Measurements from ENCODE around the gene PLPPR1. TPM values are rescaled to one million over a fixed set of nuclear protein-coding genes. Genes with fewer than 3 reads are reported as not detected.

PLPPR1 gene
- total RNA-seq, 4 donors from 2014 or later, result not detected

DNA sequence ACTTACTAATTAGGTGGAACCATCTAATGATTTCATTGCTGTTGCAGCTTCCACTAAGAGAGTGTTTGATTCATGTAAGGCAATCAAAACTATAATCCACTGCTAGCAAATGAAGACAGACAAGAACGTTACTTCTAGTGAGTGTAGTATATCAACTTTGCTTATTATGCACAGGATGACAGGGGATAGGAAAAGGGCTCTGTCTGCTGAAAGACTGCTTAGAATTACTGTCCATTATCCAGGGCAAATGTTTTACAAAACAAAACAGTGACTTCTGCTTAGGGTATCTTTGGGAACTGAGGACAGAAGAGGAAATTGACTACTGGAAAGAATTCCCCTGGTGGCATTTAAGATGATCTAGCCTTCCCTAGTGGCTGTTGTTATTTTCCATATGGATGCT is 40.2 kb downstream of the PLPPR1 start:
- TF ChIP-seq, protein P1, sequence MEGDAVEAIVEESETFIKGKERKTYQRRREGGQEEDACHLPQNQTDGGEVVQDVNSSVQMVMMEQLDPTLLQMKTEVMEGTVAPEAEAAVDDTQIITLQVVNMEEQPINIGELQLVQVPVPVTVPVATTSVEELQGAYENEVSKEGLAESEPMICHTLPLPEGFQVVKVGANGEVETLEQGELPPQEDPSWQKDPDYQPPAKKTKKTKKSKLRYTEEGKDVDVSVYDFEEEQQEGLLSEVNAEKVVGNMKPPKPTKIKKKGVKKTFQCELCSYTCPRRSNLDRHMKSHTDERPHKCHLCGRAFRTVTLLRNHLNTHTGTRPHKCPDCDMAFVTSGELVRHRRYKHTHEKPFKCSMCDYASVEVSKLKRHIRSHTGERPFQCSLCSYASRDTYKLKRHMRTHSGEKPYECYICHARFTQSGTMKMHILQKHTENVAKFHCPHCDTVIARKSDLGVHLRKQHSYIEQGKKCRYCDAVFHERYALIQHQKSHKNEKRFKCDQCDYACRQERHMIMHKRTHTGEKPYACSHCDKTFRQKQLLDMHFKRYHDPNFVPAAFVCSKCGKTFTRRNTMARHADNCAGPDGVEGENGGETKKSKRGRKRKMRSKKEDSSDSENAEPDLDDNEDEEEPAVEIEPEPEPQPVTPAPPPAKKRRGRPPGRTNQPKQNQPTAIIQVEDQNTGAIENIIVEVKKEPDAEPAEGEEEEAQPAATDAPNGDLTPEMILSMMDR (IDR thresholded peaks at IDR 0.05; ENCODE audit: low read depth), result no peak

DNA sequence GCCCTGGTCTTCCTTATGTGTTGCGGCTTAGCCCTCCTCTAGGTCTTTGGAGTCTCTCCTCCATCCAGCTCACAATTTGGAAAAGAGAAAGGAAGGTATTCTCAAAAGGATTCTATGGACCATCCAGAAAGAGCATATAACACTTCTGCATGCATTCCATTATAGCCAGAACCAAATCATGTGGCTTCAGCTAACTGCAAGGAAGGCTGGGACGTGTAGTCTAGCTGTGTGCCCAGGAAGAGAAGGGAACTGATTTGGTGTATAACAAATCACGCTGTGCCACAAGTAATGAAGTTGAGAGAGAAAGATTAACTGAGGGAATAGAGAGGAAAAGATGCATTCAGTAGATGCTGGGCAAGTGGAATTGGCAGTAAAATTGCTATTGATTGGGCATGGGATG is 43.7 kb downstream of the PLPPR1 start:
- TF ChIP-seq, protein P1 (IDR thresholded peaks at IDR 0.05; ENCODE audit: low read depth), result no peak

DNA sequence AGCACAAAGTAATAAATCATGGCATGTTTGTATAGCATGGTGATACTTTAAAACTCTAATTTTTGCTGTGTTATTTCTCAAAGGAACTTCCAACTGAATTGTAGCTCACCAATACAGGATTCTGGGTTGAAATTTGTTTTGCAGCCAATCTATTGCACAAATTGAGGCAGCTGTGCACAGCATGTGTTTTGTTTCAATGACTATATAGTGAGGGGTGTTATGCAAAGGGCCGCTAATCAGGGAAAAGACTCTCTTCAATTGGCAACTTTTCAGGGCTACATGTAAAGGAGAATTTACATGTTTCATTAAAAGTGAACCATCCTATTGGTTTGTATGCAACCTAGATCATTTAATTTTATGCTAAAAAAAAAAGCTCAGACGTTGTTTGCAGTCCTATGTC is 44.6 kb downstream of the PLPPR1 start:
- TF ChIP-seq, protein P1 (IDR thresholded peaks at IDR 0.05; ENCODE audit: low read depth), result no peak

DNA sequence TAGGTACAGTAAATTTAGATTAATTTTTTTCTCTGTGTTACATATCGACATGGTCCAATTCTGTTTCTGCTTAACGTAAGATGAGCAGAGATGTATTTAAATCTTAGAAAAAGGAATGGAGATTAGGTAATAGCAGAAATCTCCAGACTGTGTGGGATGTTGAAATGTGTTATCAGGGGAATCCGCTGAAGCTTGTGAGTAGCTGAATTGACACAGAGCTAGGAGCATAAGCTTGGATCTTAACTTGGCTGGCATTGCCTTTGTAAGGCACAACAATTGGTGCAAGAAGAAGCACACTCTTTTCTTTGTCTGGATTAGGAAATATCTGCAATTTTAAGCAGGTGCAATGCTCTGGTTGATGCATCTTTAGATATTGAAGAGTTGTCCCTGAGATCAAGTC is 53.1 kb downstream of the PLPPR1 start:
- TF ChIP-seq, protein P1 (IDR thresholded peaks at IDR 0.05; ENCODE audit: low read depth), result no peak

DNA sequence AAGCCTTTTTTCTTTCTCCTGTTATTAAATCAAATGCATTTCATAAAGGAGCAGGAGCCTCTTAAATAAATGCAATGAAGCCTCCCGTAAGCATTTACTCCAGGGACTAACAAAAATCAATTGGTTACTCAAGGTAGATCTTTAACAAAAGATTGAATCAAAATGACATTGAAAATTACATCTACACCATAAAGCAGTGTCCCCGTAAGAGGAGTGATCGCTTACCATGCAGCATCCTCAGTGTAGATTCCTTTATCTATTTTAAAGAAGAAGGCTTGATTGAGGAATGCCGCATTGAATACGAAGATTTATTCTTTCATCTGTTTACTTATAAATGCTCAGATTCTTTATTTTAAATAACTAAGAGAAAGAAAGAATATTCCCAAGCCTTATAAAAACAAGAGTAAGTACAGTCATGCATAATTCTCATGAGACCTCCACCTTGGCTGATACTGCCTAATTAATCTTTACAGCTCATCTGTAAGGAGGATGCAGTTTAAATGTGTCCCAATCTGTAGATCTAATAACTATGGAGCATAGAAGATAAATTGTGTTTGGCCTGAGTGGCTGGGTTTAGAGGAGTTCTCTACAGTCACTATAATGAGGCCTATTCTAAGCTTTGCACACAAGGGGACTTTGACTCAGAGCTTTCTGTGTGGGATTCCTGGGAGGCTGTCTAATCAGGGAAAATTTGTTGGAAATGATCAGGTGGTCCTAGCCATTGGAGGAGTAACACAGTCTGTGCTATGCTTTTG is 55.1 kb downstream of the PLPPR1 start:
- TF ChIP-seq, protein P1 (IDR thresholded peaks at IDR 0.05; ENCODE audit: low read depth), result no peak

DNA sequence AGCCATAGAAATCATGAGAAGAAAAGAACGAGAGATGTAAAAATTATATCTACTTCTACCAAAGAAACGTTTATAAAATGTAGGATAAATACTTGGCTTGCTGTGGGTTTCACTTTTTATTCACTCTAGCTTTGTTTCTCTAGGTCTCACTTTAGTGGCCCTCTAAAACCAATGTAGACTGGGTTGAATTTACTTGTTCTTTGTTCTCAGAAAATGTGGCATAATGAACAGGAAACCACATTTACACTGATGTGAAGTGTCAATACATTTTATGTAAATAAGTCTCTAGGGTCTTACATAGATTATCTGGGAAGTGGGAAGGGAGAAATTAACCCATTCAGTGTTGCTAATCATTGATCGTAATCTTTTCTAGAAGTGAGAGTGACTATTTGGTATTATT is 58.9 kb downstream of the PLPPR1 start:
- TF ChIP-seq, protein P1 (IDR thresholded peaks at IDR 0.05; ENCODE audit: low read depth), result no peak

DNA sequence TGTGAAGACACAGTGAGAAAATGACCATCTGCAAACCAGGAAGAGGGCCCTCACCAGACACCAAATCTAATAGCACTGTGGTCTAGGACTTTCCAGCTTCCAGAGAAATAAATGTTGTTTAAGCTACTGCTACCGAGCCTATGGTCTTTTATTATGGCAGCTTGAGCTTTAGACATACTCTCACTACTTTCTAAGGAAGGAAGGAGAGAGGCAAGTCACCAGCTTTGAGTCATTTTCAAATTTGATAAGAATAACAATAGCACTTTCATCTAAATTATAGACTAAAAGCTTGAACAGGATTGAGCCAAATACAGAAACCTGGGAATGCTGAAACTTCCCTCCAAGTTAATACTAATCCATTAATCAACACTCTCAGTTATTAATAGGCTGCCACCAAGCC is 64.4 kb downstream of the PLPPR1 start:
- TF ChIP-seq, protein P1 (IDR thresholded peaks at IDR 0.05; ENCODE audit: low read depth), result no peak
